H9 (cell line): Measurements from ENCODE around the gene L3MBTL4. TPM values are rescaled to one million over a fixed set of nuclear protein-coding genes. Genes with fewer than 3 reads are reported as not detected.

Experiments
- DNase-seq: peaks from one replicate; pipeline ENCODE4 v3.0.0-alpha.2; 2017
- H2AFZ ChIP-seq: one replicate; pipeline ENCODE4 v1.6.1; 2013; ENCODE audit warnings: mild to moderate bottlenecking, low read length, control low read depth, moderate library complexity
- H2AK5ac ChIP-seq: 2 replicates; pipeline ENCODE4 v1.6.1; 2013; ENCODE audit warnings: low read length, control low read depth, mixed read lengths; ENCODE audit not compliant: insufficient read length
- H2BK120ac ChIP-seq: one replicate; pipeline ENCODE4 v1.6.1; 2013; ENCODE audit warnings: low read depth, mild to moderate bottlenecking, low read length, control low read depth, inconsistent platforms; ENCODE audit not compliant: poor library complexity, severe bottlenecking
- H2BK12ac ChIP-seq: 2 replicates; pipeline ENCODE4 v1.6.1; 2013; ENCODE audit warnings: low read length, control low read depth, mixed read lengths, low read depth; ENCODE audit not compliant: insufficient read length
- H2BK15ac ChIP-seq: 2 replicates; pipeline ENCODE4 v1.6.1; 2013; ENCODE audit warnings: low read depth, low read length, control low read depth
- H2BK20ac ChIP-seq: one replicate; pipeline ENCODE4 v1.6.1; 2013; ENCODE audit warnings: low read depth, mild to moderate bottlenecking, low read length, control low read depth, inconsistent platforms; ENCODE audit not compliant: poor library complexity, severe bottlenecking
- H2BK5ac ChIP-seq: 2 replicates; pipeline ENCODE4 v1.6.1; 2013; ENCODE audit warnings: low read length, control low read depth, mixed read lengths; ENCODE audit not compliant: insufficient read length
- H3K14ac ChIP-seq: 2 replicates; pipeline ENCODE4 v1.6.1; 2013; ENCODE audit warnings: low read length, control low read depth; ENCODE audit not compliant: insufficient read depth
- H3K18ac ChIP-seq: 2 replicates; pipeline ENCODE4 v1.6.1; 2013; ENCODE audit warnings: low read depth, mild to moderate bottlenecking, mixed read lengths, low read length, control low read depth; ENCODE audit not compliant: insufficient read length
- H3K23ac ChIP-seq: 2 replicates; pipeline ENCODE4 v1.6.1; 2013; ENCODE audit warnings: low read length, control low read depth, mixed read lengths, low read depth; ENCODE audit not compliant: insufficient read length
- H3K23me2 ChIP-seq: 2 replicates; pipeline ENCODE4 v1.6.1; 2013; ENCODE audit warnings: low read depth, mild to moderate bottlenecking, mixed read lengths, low read length, control low read depth; ENCODE audit not compliant: insufficient read length, poor library complexity, severe bottlenecking
- H3K27ac ChIP-seq: 2 replicates; pipeline ENCODE4 v1.5.1; 2013; ENCODE audit warnings: low read length, control low read depth, mixed read lengths, low read depth; ENCODE audit not compliant: insufficient read length
- H3K27me3 ChIP-seq: 2 replicates; pipeline ENCODE4 v1.6.1; 2013; ENCODE audit warnings: low read length, control low read depth, inconsistent platforms; ENCODE audit not compliant: insufficient read depth
- H3K4ac ChIP-seq: 2 replicates; pipeline ENCODE4 v1.6.1; 2013; ENCODE audit warnings: low read depth, mild to moderate bottlenecking, control low read depth, inconsistent platforms, low read length, moderate library complexity
- H3K4me1 ChIP-seq: 2 replicates; pipeline ENCODE4 v1.6.1; 2013; ENCODE audit warnings: low read length, control low read depth, inconsistent platforms; ENCODE audit not compliant: insufficient read depth
- H3K4me2 ChIP-seq: 2 replicates; pipeline ENCODE4 v1.6.1; 2013; ENCODE audit warnings: low read length, control low read depth, mixed read lengths; ENCODE audit not compliant: insufficient read length, insufficient read depth
- H3K56ac ChIP-seq: 2 replicates; pipeline ENCODE4 v1.6.1; 2013; ENCODE audit warnings: low read depth, mild to moderate bottlenecking, mixed read lengths, low read length, control low read depth; ENCODE audit not compliant: insufficient read length
- H3K79me1 ChIP-seq: 2 replicates; pipeline ENCODE4 v1.6.1; 2013; ENCODE audit warnings: low read depth, mild to moderate bottlenecking, moderate library complexity, low read length, control low read depth, inconsistent platforms; ENCODE audit not compliant: insufficient read depth, poor library complexity, severe bottlenecking
- H3K79me2 ChIP-seq: 2 replicates; pipeline ENCODE4 v1.6.1; 2013; ENCODE audit warnings: low read length, control low read depth, inconsistent platforms; ENCODE audit not compliant: insufficient read depth
- H3K9ac ChIP-seq: 2 replicates; pipeline ENCODE4 v1.6.1; 2013; ENCODE audit warnings: low read length, control low read depth, mixed read lengths; ENCODE audit not compliant: insufficient read length; ENCODE audit errors: extremely low read depth
- H3K9me3 ChIP-seq: one replicate; pipeline ENCODE4 v1.6.1; 2013; ENCODE audit warnings: low read depth, low read length, inconsistent platforms; ENCODE audit not compliant: control insufficient read depth
- H3T11ph ChIP-seq: one replicate; pipeline ENCODE4 v1.6.1; 2013; ENCODE audit warnings: mild to moderate bottlenecking, low read length, control low read depth, inconsistent platforms
- H4K20me1 ChIP-seq: one replicate; pipeline ENCODE4 v1.6.1; 2013; ENCODE audit not compliant: control insufficient read depth, insufficient read length, insufficient read depth
- H4K5ac ChIP-seq: 2 replicates; pipeline ENCODE4 v1.6.1; 2013; ENCODE audit warnings: low read depth, mild to moderate bottlenecking, mixed read lengths, low read length, control low read depth; ENCODE audit not compliant: insufficient read length
- H4K8ac ChIP-seq: replicated peaks from 2 replicates; pipeline ENCODE4 v1.6.1; 2013; ENCODE audit warnings: low read length, control low read depth, mixed read lengths, low read depth; ENCODE audit not compliant: insufficient read length
- H4K91ac ChIP-seq: 2 replicates; pipeline ENCODE4 v1.6.1; 2013; ENCODE audit warnings: low read depth, mild to moderate bottlenecking, moderate library complexity, mixed read lengths, low read length, control low read depth; ENCODE audit not compliant: insufficient read length
- H3K27ac Mint-ChIP-seq, 3 experiments: 2 replicates in 2 of 3; 3 replicates in 1 of 3; pipeline ENCODE4 v1.8.0; 2020 to 2021; ENCODE audit warnings: mixed read lengths in 3 of 3, mild to moderate bottlenecking in 1 of 3, moderate library complexity in 1 of 3
- H3K27me3 Mint-ChIP-seq: 2 replicates; pipeline ENCODE4 v1.8.0; 2021; ENCODE audit warnings: low read depth, mild to moderate bottlenecking, moderate library complexity, mixed read lengths
- H3K36me3 Mint-ChIP-seq, 3 experiments: 2 replicates in 2 of 3; 3 replicates in 1 of 3; pipeline ENCODE4 v1.8.0; 2020 to 2021; ENCODE audit warnings: low read depth in 3 of 3, mixed read lengths in 3 of 3; ENCODE audit not compliant: insufficient read depth in 1 of 3
- H3K4me1 Mint-ChIP-seq, 2 experiments: 2 replicates each; pipeline ENCODE4 v1.8.0; 2020; ENCODE audit warnings: mixed read lengths in 2 of 2
- H3K4me3 Mint-ChIP-seq, 2 experiments: 2 replicates in 1 of 2; 3 replicates in 1 of 2; pipeline ENCODE4 v1.8.0; 2020 to 2021; ENCODE audit warnings: mild to moderate bottlenecking in 2 of 2, mixed read lengths in 2 of 2, moderate library complexity in 1 of 2
- H3K9me3 Mint-ChIP-seq, 2 experiments: 2 replicates in 1 of 2; 3 replicates in 1 of 2; pipeline ENCODE4 v1.8.0; 2020; ENCODE audit warnings: mild to moderate bottlenecking in 2 of 2, mixed read lengths in 2 of 2, moderate library complexity in 1 of 2
- WGBS: extraction: QIAGEN DNeasy Blood & Tissue Kit; methylation state at CpG from one replicate; pipeline ENCODE4 v1.1.7; 2013; ENCODE audit warnings: missing lambda C conversion rate, low lambda C conversion rate, mixed read lengths; ENCODE audit not compliant: insufficient read length; ENCODE audit errors: extremely low coverage; 5-methylcytosine and 5-hydroxymethylcytosine counted together
- total RNA-seq: library from RNA; stranded (reverse); gene quantifications from 2 replicates; pipeline ENCODE4 v1.2.1, GENCODE V29; 2021
- TF ChIP-seq, protein P1 (sequence below): fragments of 200-600 bp; sonication (generic); conservative IDR thresholded peaks from 3 replicates; pipeline ENCODE4 v1.8.0; 2021; ENCODE audit warnings: antibody characterized with exemption, mild to moderate bottlenecking

Gene L3MBTL4
- total RNA-seq, 1 experiment from 2014 or later = 1.9 TPM

GRCh38 chr18:6370886-6371635 is 43.6 kb downstream of the L3MBTL4 start:
- H3K4me1 Mint-ChIP-seq = peaks cover 21 to 23% of the 10 kb centered on the region in 2 experiments
- WGBS = no CpG with 5 or more reads among the region's 12 CpGs

More at GRCh38 chr18:6370886-6371635, 43.6 kb downstream of the L3MBTL4 start:
- Histone ChIP-seq H3K4ac (no peak overlapping the region), H3K14ac (no peak overlapping the region), H2BK20ac (no peak overlapping the region), H3K4me1 (peaks cover 12% of the 10 kb centered on the region; the same call in 1 of the 2 replicates), H3K23ac (no peak overlapping the region), H3K79me1 (no peaks in the 10 kb centered on the region), H2BK120ac (no peak overlapping the region), H2BK5ac (no peak overlapping the region), H3K9me3 (no peaks in the 10 kb centered on the region), H2AK5ac (no peak overlapping the region), H4K20me1 (no peaks in the 10 kb centered on the region), H2BK12ac (no peak overlapping the region), H4K91ac (no peak overlapping the region), H4K5ac (no peak overlapping the region), H3K4me2 (no peak overlapping the region), H3K18ac (no peak overlapping the region), H3K79me2 (no peaks in the 10 kb centered on the region), H2BK15ac (no peak overlapping the region), H3K56ac (no peak overlapping the region), H3K9ac (no peak overlapping the region), H3K23me2 (no peaks in the 10 kb centered on the region), H3T11ph (no peak overlapping the region), H3K27ac (no peak overlapping the region), H3K27me3 (no peaks in the 10 kb centered on the region), H4K8ac (no peak overlapping the region), H2AFZ (no peak overlapping the region)
- peaks cover 0 to 7% (median 0%) of the 10 kb centered on the region in 3 experiments; a peak in 2 of 7 replicates for H3K36me3 Mint-ChIP-seq
- no peaks in the 10 kb centered on the region for H3K27me3 Mint-ChIP-seq
- no peak overlapping the region for H3K4me3 Mint-ChIP-seq
- no peak overlapping the region for H3K27ac Mint-ChIP-seq
- H3K9me3 Mint-ChIP-seq = no peaks in the 10 kb centered on the region; a peak in 1 of 5 replicates
- TF ChIP-seq, protein P1, sequence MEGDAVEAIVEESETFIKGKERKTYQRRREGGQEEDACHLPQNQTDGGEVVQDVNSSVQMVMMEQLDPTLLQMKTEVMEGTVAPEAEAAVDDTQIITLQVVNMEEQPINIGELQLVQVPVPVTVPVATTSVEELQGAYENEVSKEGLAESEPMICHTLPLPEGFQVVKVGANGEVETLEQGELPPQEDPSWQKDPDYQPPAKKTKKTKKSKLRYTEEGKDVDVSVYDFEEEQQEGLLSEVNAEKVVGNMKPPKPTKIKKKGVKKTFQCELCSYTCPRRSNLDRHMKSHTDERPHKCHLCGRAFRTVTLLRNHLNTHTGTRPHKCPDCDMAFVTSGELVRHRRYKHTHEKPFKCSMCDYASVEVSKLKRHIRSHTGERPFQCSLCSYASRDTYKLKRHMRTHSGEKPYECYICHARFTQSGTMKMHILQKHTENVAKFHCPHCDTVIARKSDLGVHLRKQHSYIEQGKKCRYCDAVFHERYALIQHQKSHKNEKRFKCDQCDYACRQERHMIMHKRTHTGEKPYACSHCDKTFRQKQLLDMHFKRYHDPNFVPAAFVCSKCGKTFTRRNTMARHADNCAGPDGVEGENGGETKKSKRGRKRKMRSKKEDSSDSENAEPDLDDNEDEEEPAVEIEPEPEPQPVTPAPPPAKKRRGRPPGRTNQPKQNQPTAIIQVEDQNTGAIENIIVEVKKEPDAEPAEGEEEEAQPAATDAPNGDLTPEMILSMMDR = no peak
- DNase-seq = no peak
